Measurements from ENCODE around the gene BOK.

GRCh38 chr2:241612156-241613016 is 53.8 kb downstream of the BOK start:
- TF ChIP-seq, protein P1, sequence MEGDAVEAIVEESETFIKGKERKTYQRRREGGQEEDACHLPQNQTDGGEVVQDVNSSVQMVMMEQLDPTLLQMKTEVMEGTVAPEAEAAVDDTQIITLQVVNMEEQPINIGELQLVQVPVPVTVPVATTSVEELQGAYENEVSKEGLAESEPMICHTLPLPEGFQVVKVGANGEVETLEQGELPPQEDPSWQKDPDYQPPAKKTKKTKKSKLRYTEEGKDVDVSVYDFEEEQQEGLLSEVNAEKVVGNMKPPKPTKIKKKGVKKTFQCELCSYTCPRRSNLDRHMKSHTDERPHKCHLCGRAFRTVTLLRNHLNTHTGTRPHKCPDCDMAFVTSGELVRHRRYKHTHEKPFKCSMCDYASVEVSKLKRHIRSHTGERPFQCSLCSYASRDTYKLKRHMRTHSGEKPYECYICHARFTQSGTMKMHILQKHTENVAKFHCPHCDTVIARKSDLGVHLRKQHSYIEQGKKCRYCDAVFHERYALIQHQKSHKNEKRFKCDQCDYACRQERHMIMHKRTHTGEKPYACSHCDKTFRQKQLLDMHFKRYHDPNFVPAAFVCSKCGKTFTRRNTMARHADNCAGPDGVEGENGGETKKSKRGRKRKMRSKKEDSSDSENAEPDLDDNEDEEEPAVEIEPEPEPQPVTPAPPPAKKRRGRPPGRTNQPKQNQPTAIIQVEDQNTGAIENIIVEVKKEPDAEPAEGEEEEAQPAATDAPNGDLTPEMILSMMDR (IDR thresholded peaks at IDR 0.05 in 2 of 3, conservative IDR thresholded peaks at IDR 0.05 in 1 of 3; ENCODE audit: borderline replicate concordance in 1 of 3, insufficient read depth in 1 of 3, low read depth in 2 of 3, low read length in 2 of 3), result no peak
- TF ChIP-seq POLR2A (IDR thresholded peaks at IDR 0.05; ENCODE audit: borderline replicate concordance, extremely low read depth, insufficient read depth, insufficient read length) (no peak), MAX (IDR thresholded peaks at IDR 0.05) (no peak), EZH2phosphoT487 (IDR thresholded peaks at IDR 0.05; ENCODE audit: borderline replicate concordance) (no peak), EZH2 (IDR thresholded peaks at IDR 0.05) (no peak), SP1 (IDR thresholded peaks at IDR 0.05; ENCODE audit: low read depth) (no peak), ZNF274 (IDR thresholded peaks at IDR 0.05; ENCODE audit: low read depth, low read length) (no peak), POLR2AphosphoS5 (IDR thresholded peaks at IDR 0.05; ENCODE audit: low read depth, low read length) (no peak), YY1 (IDR thresholded peaks at IDR 0.05; ENCODE audit: extremely low read depth, insufficient replicate concordance, low read depth, low read length) (no peak), SRF (IDR thresholded peaks at IDR 0.05; ENCODE audit: low read depth) (no peak)
- TF ChIP-seq, protein P2, sequence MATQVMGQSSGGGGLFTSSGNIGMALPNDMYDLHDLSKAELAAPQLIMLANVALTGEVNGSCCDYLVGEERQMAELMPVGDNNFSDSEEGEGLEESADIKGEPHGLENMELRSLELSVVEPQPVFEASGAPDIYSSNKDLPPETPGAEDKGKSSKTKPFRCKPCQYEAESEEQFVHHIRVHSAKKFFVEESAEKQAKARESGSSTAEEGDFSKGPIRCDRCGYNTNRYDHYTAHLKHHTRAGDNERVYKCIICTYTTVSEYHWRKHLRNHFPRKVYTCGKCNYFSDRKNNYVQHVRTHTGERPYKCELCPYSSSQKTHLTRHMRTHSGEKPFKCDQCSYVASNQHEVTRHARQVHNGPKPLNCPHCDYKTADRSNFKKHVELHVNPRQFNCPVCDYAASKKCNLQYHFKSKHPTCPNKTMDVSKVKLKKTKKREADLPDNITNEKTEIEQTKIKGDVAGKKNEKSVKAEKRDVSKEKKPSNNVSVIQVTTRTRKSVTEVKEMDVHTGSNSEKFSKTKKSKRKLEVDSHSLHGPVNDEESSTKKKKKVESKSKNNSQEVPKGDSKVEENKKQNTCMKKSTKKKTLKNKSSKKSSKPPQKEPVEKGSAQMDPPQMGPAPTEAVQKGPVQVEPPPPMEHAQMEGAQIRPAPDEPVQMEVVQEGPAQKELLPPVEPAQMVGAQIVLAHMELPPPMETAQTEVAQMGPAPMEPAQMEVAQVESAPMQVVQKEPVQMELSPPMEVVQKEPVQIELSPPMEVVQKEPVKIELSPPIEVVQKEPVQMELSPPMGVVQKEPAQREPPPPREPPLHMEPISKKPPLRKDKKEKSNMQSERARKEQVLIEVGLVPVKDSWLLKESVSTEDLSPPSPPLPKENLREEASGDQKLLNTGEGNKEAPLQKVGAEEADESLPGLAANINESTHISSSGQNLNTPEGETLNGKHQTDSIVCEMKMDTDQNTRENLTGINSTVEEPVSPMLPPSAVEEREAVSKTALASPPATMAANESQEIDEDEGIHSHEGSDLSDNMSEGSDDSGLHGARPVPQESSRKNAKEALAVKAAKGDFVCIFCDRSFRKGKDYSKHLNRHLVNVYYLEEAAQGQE (IDR thresholded peaks at IDR 0.05; ENCODE audit: low read depth), result no peak

All from HCT116 (cell line).